Ecto neural progenitor cell (in vitro differentiated cells): Measurements from ENCODE around the gene CDH2.

Source experiments
- DNase-seq: peaks from one replicate; pipeline ENCODE4 v3.0.0-alpha.2; 2018; ENCODE audit warnings: low spot score

The CDH2 gene

DNA sequence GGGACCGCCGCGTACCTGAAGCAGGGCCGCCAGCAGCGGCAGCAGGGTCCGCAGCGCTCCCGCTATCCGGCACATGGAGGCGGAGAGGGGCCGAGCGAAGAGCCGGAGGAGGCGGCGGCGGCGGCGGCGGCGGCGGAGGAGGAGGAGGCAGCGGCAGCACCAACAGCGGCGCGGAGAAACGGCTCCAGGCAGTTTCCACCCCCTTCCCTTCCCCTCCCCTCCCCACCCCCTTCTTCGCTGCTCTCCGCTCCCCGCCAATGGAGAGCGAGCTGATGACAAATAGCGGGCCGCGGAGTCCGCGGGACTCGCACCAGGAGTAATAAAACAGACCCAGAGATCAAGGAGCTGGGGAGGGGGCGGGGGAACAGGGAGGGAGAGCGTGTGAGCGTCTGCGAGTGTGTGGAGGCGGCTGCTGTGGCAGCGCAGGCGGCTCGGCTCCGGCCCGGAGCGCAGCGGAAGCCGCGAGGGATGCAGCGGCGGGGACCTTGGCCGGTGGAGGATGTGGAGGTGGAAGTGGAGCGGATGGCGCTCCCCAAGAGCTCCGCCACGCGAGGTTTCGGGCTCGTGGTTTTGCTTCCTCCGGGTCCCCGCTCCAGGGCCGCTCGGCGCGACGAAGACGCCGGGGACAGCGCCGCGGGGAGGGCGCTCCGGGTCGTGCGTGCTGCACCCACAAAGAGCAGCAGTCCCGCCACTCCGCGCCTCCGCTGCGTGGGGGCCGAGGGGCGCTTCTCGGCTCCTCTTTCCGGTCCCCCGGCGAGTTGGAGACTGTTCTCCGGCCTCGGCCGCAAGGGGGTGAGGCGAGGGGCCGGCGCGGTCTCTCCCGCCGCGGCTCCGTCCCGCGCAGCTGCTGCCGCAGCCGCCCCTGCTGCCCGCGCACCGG lies at the start of gene CDH2:
Gene CDH2 (minus strand): TSS at position 183 of the 880 bp plus-strand sequence. CDS start 108 bp downstream, at position 75.
- peak; percentile 89 for DNase-seq

DNA sequence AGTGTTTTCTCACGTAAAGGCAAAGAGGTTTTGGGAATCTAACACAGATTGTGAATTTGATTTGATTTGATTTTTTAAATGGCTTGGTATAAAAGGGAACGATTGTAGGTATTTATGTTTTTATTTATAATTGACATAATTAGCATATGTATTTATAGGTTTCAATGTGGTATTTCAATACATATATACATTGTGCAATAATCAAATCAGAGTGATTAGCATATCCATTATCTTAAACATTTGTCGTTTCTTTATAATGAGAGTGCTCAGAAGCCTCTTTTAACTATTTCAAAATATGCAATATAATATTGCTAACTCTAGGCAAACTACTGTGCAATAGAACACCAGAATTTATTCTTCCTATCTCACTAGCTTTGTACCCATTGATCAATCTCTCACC lies 35.1 kb upstream of the CDH2 start:
- DNase-seq, result no peak

DNA sequence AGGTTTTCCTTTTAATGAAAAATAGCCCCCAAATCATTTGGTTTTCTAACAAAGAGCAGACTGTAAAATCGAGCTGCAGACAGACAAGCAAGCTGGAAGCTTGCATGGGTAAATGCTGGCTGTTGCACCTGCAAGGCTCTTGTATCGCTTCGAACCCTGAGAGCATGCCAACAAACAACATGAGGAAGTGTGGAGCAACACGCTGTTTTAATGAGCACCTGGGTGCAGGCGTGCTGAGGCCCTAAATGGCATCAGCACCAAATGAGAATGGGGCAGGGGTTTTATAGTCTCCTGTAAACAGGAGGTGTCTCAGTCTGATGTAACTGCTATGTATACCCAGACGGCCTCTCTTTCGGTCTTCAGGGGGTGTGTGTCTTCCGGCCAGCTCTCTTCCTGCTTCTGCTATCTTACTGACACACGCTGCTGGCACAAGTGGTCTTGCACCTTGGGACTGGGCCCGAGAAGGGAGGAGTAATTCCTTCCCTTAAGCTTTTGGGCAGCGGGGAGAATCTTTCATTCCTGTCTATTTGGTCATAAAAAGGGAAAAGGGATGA lies 31.9 kb upstream of the CDH2 start:
- DNase-seq, result no peak

DNA sequence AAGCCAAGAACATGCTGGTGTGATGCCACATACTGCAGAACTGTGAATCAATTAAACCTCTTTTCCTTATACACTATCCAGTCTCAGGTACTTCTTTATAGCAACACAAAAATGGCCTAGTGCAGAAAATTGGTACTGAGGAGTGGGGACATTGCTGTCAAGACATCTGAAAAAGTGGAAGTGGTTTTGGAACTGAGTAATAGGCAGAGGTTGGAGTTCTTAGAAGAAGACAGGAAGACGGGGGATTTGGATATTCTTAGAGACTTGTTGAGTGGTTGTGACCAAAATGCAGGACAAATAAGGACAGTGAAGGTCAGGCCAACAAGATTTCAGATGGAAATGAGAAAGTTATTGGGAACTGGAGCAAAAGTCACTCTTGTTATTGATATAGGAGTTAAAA lies 31.3 kb upstream of the CDH2 start:
- no peak for DNase-seq

DNA sequence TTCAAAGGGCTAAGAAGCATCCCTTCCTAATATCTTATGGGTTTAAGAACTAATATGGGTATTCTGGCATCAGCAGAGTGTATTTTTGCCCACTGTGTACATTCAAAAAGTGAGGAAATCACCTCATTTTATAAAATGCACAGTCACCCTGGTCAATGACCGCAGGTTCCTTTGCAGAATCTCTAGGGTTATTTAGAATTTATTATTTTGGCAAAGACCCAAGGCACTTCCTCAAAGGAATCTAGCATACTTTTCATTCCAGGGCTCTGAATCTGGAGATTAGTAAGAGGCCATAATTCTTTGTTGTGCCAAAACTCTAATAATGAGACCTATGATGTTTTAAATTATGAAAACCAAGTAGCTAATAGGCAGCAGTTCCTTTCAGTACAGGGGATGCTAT lies 27.2 kb upstream of the CDH2 start:
- no peak for DNase-seq

DNA sequence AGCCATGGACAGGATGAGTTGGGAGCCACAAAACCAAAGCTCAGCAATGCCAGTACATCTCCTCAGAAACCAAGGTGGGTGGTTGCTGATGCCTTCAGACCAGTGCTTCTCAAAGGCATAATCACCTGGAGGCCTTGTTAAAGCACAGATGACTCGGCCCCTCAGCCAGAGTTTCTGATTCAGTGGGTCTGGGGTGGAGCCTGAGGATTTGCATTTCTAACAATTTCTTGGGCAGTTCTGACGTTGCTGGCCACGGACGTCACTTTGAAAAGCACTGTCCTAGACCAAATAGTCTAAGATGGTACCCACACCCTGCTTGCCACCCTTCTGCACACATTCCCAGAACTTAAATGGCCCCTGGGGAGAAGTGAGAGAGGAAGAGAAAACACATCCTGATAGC lies 24.1 kb upstream of the CDH2 start:
- no peak for DNase-seq

DNA sequence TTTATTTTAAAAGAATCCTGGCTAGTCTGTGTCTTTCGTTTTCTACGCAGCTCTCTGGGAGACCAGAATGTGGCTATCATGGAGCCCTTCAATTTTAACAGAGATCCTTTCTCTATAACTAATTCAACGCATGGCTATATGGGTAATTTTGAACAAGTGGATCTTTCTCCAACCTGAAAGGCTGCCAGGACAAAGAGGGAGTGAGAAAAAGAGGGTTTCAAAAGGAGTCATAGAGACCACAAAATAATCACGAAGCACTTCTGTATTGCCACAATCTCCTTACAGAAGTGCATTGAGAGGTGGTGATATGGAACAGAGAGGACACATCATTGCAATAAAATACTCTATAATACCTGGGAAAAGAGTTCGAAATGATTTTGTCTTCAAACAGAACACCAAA lies 21.7 kb upstream of the CDH2 start:
- no peak for DNase-seq

DNA sequence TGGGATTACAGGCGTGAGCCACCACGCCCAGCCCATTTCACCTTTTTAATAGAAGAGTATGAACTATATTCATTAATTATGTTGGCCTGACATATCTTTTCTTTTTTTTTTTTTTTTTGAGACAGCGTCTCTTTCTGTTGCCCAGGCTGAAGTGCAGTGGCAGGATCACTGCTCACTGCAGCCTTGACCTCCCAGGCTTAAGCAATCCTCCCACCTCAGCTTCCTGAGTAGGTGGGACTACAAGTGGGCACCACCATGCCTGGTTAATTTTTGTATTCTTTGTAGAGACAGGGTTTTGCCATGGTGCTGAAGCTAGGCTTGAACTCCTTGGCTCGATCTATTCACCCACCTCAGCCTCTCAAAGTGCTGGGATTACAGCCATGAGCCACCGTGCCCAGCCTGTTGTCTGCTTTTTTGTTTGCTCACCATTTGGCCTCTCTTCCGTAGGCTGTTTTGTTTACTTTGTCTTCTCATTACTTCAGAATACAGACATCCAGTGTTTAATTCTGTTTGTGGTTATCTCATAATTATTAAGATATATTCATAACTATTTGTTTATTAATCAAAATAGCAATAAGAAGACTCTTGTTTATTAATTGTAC lies 16.3 kb upstream of the CDH2 start:
- DNase-seq, result no peak

DNA sequence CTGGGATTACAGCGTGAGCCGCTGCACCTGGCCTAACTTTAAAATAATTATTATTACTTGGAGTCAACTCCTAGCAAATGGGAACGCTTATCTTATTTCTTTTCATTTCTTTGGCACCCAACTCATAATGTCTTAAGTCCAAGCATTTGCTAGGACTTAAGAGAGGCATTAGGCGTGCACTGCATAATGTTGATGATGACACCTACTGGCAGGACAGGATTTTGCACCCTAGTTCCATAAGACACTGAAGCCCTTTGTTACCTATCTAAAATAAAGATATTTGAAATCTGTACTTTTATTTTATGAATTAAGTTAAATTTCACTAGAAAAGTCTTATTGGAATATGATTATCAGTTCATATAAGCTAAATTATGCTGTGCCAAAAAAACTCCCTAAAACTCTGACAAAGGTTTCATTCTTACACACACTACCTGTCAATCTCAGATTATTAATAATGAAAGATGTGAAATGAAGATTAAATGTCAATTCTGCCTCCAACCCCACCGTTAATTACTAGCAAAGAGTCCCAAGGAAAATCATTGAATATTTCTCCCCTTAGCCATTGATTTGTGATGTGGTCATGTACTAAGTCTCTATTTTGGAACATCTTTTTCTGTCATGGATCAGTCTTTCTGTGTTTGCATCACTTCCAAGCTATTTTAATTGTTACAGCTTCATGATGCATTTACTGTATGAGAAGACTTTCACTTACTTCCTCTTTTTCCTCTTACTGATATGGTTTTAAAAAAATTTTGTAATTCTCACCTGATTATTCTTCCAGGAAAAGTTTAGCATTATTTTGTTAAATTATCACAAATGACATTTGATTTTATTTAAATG lies 12.7 kb upstream of the CDH2 start:
- DNase-seq, result no peak

DNA sequence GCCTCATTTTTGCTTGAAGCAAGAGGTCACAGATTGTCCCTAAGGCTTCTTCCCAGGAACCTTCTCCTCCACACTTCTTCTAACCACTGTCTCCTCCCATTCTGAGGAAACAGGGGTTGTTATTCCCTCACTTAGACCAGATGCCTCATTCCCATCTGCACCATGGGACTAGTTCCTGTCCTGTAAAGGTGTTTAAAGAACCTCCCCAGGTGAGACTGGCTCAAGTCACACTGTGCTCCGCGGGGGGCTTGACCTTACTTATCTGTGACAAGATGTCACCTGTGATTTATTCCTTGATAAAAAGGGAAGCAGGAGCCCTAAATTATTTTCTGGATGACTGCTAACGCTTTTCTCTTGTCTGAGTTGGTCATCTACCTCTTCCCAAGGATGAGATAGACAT lies 8.2 kb upstream of the CDH2 start:
- DNase-seq, result no peak

DNA sequence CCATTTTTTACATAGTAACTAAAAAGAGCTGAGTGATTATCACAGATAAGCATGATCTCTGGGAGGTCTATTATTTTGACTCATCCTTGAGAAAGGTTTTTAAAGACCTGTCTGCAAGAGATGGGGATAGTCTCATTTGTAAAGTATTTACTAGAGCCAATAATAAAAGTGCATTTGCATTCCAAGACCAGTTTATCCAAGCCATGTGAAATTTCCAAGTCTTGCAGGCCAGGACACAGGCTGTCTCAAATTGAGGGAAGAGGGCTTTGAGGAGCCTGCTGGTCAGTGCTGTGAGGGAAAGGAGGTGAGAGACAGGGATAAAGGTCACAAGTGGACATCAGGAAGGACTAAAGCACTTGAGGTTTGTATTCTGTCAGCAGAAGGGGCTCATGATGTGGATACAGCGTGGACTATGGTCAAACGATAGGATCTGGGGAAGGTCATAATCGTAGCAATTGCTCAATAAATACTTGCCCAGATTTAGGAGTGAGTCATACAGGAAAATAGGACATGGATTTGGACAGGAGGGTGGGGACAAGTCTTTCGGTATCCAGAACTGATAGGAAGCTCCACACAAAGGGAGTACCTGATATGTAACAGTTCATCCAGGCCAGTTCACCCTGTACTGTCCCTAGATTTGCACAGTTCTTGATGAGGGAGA lies 6.6 kb upstream of the CDH2 start:
- no peak for DNase-seq

DNA sequence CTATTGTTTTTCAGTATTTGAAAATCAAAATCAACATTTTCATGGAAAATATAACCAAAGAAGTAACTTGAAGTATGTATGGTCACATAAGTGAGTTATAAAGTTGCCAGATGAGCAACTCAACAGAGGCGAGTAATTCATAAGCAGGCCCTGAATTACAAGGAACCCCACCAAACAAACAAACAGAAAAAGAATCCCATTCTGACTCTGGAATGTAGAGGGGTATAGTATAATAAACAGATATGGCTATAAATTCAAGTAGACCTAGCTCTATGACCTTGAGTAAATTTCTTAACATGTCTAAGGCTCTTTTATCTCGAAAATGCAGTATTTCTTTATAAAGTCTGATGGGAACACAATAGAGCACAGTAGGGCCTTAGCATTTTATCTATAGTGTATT lies 4.7 kb upstream of the CDH2 start:
- no peak for DNase-seq

DNA sequence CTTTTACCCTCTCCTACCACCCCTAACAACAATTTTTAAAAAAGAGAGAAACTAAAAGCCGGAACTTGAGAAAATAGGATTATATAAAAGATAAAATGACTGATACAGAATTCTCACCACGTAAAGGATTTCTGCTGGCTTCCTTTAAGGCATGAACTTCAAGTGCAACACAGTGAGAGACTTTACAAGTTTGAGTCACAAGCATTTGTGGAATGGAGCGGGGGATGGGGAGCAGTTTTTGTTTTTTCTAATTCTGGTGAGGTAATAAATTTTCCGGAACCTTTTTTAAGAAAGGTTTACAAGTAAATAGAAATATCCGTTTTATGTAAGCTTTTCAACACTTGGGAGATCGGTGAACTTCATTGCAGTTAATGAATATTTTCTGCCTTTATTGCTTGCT lies 1.8 kb upstream of the CDH2 start:
- no peak for DNase-seq

DNA sequence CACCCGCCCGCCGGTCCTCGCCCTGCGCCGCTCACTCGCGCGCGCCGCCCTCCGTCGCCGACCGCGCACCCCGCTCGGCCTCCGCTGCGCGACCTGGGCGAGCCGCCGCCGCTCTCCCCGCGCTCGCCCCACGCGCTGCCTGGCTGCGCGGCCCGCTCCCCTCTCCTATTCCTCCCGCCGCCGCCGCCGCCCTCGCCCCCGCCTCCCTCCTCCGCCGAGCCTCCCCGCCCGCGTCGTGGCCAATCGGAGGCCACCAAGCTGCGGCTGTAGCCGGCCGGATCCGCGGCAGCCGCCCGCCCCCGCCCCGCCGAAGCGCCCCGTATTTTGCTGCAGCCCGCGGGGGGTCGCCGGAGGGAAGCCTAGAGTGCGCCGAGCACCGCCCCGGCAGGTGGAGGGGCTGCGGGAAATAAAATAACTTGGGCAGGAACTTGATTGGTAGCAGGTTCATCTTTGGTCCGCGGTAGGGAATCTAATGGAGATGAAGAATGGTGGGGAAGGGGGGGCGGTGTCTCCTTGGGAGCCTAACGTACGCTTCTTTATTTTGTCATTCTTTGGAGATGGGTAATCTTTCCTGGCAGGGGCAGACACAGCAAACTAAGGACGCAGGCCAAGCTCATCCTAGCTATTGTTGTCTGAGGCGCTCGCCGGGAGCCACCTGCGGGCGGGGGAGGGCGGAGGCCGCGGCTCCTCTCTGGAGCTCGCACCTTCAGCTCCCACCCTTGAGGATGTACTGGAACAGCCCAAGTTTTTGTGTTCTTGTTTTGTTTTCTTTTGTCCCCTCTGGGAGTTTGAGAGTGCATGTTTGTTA lies 1.1 kb upstream of the CDH2 start:
- peak; percentile 91 for DNase-seq

DNA sequence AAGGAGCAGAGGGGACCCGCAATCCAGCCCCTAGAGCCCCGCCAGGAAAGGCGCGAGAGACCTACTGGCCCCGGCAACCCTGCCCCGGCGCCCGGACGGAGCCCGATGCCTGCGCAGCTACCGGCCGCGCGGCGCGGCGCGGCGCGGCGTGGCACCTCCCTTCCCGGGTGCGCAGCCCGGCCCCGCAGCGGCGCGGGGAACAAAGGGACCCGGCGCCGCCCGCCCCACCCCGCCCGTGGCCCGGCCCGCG lies 307 bp downstream of the CDH2 start:
- DNase-seq, result no peak

DNA sequence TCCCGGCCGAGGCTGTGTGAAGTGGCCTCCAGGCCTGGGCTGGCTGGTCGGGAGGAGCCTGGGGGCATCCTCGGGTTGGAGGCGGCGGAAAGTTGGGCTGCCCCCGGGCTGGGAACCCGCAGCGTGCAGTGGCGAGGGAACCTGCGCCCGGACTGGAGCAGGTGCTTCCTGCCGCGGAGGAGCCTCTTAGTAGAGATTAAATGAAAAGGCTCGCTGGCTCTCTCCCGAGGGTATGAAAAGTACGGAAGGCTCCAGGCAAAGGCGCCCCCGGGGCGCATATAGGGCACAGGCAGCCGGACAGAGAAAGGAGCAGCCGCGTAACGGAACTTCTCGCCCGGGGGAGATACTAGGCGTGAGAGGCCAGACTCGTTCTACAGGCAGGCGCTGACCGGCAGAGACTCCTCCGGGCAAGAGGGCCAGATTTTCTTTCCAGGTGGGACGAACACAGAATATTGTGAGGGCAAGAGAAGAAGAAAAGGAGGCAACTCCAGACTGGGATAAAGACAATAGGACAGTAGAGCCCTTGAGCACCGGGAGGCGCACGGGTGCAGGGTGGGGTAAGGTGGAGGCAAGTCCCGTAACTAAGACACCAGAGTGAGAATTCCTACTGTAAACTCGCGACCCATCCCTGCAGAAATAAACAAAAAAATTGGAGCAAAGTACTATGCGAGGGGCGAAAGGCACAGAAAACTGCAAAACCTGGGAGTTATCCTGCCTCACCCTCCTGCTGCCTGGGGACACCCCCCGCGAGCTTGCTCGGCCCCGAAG lies 816 bp downstream of the CDH2 start:
- peak; percentile 71 for DNase-seq

DNA sequence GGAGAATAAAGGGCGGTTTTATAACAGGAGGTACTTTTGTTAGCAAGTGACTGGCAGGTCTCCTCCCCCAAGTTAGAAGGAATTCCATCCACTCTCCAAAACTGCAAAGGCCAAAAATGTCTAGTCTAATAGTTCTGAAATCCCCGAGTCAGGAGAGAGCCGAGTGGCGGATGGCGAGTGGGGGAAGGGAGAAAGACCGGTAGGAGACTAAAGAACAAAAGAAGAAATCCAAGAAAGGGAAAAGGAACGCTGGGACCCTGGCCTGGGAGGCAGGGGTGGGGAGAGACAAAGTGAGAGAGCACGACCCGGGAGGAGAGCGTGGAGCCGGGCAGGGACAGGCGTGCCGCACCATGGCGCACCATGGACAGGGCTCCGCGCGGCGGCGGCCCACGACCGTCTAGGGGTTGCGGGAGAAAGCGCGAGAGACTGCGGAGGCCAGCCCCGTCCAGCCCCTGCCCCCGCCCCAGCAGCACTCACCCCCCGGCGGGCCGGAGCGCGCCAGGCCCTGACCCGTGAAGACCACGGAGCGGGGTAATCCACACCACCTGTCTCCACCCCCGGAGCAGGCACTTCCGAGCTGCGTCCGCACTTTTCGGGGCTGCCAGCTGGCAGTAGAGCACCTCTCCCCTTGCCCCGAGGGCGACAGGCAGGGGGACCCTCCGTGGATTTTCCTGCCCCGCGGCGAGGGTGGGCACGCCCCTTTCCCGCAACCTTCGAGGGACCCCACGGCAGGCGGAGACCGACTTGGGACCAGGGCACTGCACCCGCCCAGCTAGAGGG lies 1.6 kb downstream of the CDH2 start:
- DNase-seq, result peak; percentile 83

DNA sequence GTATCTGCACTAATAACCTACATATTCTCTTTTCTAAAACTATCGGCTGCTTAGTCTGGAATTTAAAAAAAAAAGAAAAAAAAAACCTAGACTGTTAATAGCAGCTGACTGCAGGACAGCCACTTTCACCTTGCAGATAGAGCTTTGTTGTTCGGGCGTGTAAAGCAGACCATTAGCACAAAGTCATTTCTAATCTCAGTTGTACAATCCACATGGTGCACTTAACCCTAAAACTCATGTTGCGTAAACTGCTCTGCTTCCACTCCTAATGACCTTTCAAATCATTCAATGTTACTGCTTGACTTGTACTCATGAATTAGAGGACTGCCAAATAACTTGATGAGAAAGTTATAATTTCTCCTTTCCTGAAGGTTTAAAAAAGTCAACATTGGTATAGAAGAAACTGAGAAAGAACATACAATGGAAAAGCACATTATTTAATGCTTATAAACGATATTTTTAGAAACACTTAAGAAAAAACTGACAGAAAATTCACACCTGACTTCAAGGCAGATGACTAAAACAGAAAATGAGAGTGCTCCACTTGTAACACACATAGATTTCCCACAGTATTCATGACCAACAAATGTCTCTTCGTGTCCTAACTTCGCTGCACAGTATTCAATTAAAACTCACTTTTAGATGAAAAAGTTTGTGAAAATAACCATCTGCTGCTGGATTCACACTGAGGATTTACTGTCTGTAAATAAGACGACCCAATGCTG lies 2.6 kb downstream of the CDH2 start:
- no peak for DNase-seq

DNA sequence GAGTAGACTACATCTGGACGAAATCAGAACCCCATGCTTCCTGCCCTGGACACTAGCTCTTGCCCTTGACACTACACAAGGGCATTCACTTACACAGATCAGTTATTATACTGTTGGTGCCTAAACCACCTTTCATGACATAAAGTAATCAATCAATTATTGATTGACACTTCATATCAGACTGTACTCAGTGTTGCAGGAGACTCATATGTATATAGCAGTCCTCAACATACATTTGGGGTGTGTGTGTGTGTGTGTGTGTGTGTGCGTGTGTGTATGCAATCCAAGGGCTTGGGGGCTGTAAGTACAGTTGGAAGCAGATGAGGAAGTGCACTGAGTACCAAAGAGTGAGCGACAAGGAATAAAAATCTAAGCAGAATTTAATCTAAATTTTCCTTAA lies 5.1 kb downstream of the CDH2 start:
- no peak for DNase-seq
